PC-9 (cell line): ENCODE results near the gene KCNE1. TPM values are rescaled to one million over a fixed set of nuclear protein-coding genes. Genes with fewer than 3 reads are reported as not detected.
"Not testable (repeated sequence)": the region's sequence is repeated elsewhere in the genome, so short reads cannot be mapped to it uniquely, and the experiment has no call there.

ENCODE experiments used
- BruUV-seq: library from RNA; stranded (reverse); fragments of 400-500 nt; replicated peaks from 2 replicates; lab custom pipeline; 2021; lab: Mats Ljungman, UMichigan
- CTCF ChIA-PET: fragments of 300-600 bp; sonication (Branson Sonifier 250); formaldehyde crosslinking; loops from one replicate; lab custom pipeline; 2022; ENCODE audit warnings: antibody characterized with exemption; lab: Charles Lee
- POLR2A ChIA-PET: fragments of 300-600 bp; sonication (Branson Sonifier 250); formaldehyde crosslinking; loops from one replicate; lab custom pipeline; 2022; ENCODE audit warnings: antibody characterized with exemption; ENCODE audit not compliant: unreplicated experiment; lab: Charles Lee
- DNase-seq, 2 experiments: peaks; one replicate each; pipeline versions ENCODE4 v3.0.0 to v3.0.0-alpha.2; 2015 to 2022; ENCODE audit warnings: mixed read lengths in 1 of 2
- H2AFZ ChIP-seq: fragments of 200-600 bp; sonication (generic); 2 replicates; pipeline ENCODE4 v1.8.1; 2017; ENCODE audit warnings: antibody characterized with exemption
- H3F3A ChIP-seq: fragments of 200-600 bp; sonication (generic); 2 replicates; pipeline ENCODE4 v1.8.1; 2017; ENCODE audit warnings: antibody characterized with exemption, mild to moderate bottlenecking, low read depth; ENCODE audit not compliant: insufficient read depth
- H3K27ac ChIP-seq: fragments of 200-600 bp; sonication (generic); 2 replicates; pipeline ENCODE4 v1.6.1; 2016; ENCODE audit warnings: mixed run types
- H3K27me3 ChIP-seq: fragments of 200-600 bp; sonication (generic); 2 replicates; pipeline ENCODE4 v1.6.1; 2016; ENCODE audit warnings: low read depth, mixed run types; ENCODE audit not compliant: insufficient read depth
- H3K36me3 ChIP-seq: fragments of 200-600 bp; sonication (generic); 2 replicates; pipeline ENCODE4 v1.6.1; 2016; ENCODE audit warnings: low read depth, mixed run types
- H3K4me1 ChIP-seq: fragments of 200-600 bp; sonication (generic); replicated peaks from 2 replicates; pipeline ENCODE4 v1.6.1; 2016; ENCODE audit warnings: mixed run types; ENCODE audit not compliant: insufficient read depth
- H3K4me2 ChIP-seq: fragments of 200-600 bp; sonication (generic); 2 replicates; pipeline ENCODE4 v1.6.1; 2017; ENCODE audit warnings: mixed run types
- H3K4me3 ChIP-seq: fragments of 200-600 bp; sonication (generic); 2 replicates; pipeline ENCODE4 v1.6.1; 2016; ENCODE audit warnings: mixed run types
- H3K79me2 ChIP-seq: fragments of 200-600 bp; sonication (generic); 2 replicates; pipeline ENCODE4 v1.6.1; 2017; ENCODE audit warnings: low read depth, mixed run types
- H3K9me2 ChIP-seq: fragments of 200-600 bp; sonication (generic); 2 replicates; pipeline ENCODE4 v1.8.1; 2017; ENCODE audit warnings: mild to moderate bottlenecking; ENCODE audit not compliant: insufficient read depth
- H3K9me3 ChIP-seq: fragments of 200-600 bp; sonication (generic); 2 replicates; pipeline ENCODE4 v1.8.1; 2016; ENCODE audit warnings: low read depth; ENCODE audit not compliant: insufficient read depth
- H4K20me1 ChIP-seq: fragments of 200-600 bp; sonication (generic); 2 replicates; pipeline ENCODE4 v1.8.1; 2017; ENCODE audit not compliant: insufficient read depth
- intact Hi-C: fragments of 100-400 bp; cut with micrococcal nuclease; formaldehyde crosslinking; loops from one replicate; pipeline ENCODE4 v1.10.0; 2022; ENCODE audit not compliant: unreplicated experiment
- total RNA-seq: library from RNA; stranded (reverse); gene quantifications from 2 replicates; pipeline ENCODE4 v1.2.3, GENCODE V29; 2021

The KCNE1 gene
- total RNA-seq, 1 experiment from 2014 or later = 0.31 TPM

GRCh38 chr21:34404742-34405141 lies 107.3 kb downstream of the KCNE1 start:
- H3K4me1 ChIP-seq, H3K4me2 ChIP-seq, H3K9me3 ChIP-seq, intact Hi-C loops, H3K9me2 ChIP-seq, H3K4me3 ChIP-seq, CTCF ChIA-PET, POLR2A ChIA-PET, H3K27ac ChIP-seq, DNase-seq, H3F3A ChIP-seq, BruUV-seq, H4K20me1 ChIP-seq, H3K79me2 ChIP-seq, H3K36me3 ChIP-seq, H3K27me3 ChIP-seq, H2AFZ ChIP-seq: not testable (repeated sequence)

GRCh38 chr21:34400522-34400921 lies 111.5 kb downstream of the KCNE1 start:
- H3K27ac ChIP-seq, H3F3A ChIP-seq, H3K4me2 ChIP-seq, DNase-seq, H3K4me1 ChIP-seq, CTCF ChIA-PET, H3K9me3 ChIP-seq, H4K20me1 ChIP-seq, H3K27me3 ChIP-seq, H2AFZ ChIP-seq, H3K4me3 ChIP-seq, BruUV-seq, intact Hi-C loops, H3K79me2 ChIP-seq, H3K36me3 ChIP-seq, POLR2A ChIA-PET, H3K9me2 ChIP-seq: not testable (repeated sequence)

Other genes starting within 250 kb of the KCNE1 start
- gene KCNE2, start 148.2 kb downstream of the KCNE1 start, total RNA-seq = not detected in 2 replicates
- gene SMIM11, start 136.7 kb downstream of the KCNE1 start, total RNA-seq = 3.1 and 18.1 TPM in 2 replicates
- gene SMIM34, start 88.3 kb downstream of the KCNE1 start, total RNA-seq = not detected in 2 replicates
- 6.2 and 7.2 TPM in 2 replicates for gene RCAN1, start 102.9 kb upstream of the KCNE1 start, total RNA-seq
- gene CLIC6, start 156.8 kb upstream of the KCNE1 start, total RNA-seq = not detected in 2 replicates